GM08714 (cell line): Measurements from ENCODE around the gene NR5A2.
"Not testable (repeated sequence)": the region's sequence is repeated elsewhere in the genome, so short reads cannot be mapped to it uniquely, and the experiment has no call there.

Source experiments
- H3K4me3 ChIP-seq: fragments of 200-500 bp; sonication (Bioruptor generic); 2 replicates; pipeline ENCODE4 v1.5.1; 2014; ENCODE audit warnings: mild to moderate bottlenecking, low read length, inconsistent platforms
- ZNF274 ChIP-seq: IDR thresholded peaks from 2 replicates; pipeline ENCODE4 v1.6.1; 2012; ENCODE audit warnings: mild to moderate bottlenecking, low read depth, low read length

Gene NR5A2

DNA sequence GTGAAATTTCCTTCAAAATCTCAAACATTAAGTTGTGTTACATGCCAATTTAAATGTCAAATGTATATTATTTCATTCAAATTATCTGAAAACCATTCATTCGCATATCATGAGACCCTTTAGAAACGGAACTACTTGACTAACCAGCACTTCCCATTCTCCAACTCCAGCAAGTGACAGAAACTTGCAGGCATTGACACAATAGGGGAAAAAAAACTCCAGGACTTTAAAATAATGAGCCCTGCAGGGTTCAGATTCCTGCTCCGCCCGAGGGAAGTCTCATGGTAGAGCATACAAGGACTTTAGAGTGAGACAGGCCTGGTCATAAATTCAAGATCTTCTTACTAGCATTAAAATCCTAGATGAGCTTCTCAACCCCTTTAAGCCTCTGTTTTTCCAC, 138.9 kb downstream of the NR5A2 start:
- no peak overlapping the region for H3K4me3 ChIP-seq
- no peak for TF ChIP-seq ZNF274

DNA sequence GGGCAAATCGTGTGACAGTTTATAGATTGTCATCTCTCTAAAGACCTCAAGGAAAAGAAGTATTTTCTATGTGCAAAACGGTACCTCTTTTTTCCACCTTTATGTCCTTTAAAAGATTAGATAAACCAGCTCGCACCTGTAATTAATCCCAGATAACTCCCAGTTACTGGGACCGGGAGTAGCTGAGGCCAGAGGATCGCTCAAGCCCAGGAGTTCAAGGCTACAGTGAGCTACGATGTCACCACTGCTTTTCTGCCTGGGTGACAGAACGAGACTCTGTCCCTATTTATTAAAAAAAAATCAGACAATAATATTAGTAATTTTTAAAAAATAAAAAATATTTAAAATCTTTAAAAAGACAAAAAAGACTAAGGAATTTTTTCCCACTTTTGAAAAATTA, 141.4 kb downstream of the NR5A2 start:
- no peak for TF ChIP-seq ZNF274
- no peak overlapping the region for H3K4me3 ChIP-seq

DNA sequence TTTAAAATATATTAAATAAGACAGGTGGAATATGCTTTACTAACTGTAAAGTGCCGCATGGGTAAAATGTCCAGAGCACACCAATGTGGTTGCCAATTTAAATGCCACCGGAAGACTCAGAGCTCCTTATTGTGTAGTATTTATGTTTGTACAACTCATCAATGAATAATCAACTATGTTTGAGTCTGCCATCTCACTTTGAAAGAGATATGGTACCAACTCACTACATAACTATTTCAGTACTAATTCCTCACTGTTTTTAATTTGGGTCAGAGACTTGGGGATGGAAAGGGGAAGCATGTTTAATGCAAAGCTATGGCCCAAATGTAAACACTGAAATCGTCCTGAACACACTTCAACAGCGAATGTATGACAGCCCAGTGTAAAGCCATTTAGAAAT, 144.8 kb downstream of the NR5A2 start:
- TF ChIP-seq ZNF274 = no peak
- no peak overlapping the region for H3K4me3 ChIP-seq

DNA sequence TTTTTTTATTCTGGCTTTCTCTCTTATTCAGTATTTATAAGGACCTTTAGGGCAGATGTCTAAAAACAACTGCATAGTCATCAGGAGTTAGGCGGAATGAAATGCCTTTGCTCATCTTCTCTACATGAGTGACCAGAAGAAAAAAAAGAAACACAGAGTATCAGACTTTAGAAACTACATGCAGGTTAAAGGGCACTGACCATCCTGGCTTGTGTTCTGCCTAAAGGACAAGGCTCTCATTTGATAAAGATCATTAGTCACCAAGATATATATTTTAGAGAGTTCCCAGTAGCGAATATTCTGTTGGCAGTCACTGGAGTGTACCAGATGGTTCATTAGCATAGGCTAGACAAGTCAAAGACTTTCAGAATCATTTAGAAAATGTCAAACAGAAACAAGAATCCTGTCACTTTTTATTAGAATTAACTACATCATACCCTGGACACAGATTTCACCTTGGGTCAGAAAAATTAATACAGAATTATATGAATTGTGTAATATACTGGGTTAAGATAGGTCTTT, 145.6 kb downstream of the NR5A2 start:
- no peak for TF ChIP-seq ZNF274
- no peak overlapping the region for H3K4me3 ChIP-seq

DNA sequence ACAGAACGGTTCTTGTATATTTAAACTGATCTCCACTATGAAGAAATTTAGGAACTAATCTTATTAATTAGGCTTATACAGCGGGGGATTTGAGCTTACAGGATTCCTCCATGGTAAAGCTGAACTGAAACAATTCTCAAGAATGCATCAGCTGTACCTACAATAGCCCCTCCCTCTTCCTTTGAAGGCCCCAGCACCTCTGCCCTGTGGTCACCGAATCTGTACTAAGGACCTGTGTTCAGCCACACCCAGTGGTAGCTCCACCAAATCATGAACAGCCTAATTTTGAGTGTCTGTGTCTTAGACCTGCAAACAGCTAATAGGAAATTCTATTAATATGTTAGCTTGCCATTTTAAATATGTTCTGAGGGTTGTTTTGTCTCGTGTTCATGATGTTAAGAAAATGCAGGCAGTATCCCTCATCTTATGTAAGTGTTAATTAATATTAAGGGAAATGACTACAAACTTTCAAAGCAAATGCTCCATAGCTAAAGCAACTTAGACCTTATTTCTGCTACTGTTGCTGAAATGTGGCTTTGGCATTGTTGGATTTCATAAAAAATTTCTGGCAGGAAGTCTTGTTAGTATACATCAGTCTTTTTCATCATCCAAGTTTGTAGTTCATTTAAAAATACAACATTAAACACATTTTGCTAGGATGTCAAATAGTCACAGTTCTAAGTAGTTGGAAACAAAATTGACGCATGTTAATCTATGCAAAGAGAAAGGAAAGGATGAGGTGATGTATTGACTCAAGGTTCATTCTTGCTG, 147.2 kb downstream of the NR5A2 start:
- no peak overlapping the region for H3K4me3 ChIP-seq
- no peak for TF ChIP-seq ZNF274

DNA sequence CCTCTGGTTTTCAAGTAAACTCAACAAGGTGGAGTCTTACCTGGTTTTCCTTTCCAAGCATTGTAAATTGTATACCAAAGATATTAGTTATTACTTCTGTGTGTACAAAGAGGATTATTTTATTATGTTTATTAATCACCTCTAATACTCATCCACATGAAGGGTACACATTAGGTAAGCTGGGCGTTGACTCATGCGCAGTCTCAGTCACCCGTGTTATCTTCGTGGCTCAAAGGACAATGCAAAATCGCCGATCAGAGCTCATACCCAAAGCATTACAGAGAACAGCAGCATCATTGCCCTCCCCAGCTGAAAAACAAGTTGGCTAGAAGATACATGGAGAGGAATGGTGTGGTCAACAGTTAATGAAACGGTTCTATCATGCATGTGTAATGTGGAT, 148.7 kb downstream of the NR5A2 start:
- no peak for TF ChIP-seq ZNF274

DNA sequence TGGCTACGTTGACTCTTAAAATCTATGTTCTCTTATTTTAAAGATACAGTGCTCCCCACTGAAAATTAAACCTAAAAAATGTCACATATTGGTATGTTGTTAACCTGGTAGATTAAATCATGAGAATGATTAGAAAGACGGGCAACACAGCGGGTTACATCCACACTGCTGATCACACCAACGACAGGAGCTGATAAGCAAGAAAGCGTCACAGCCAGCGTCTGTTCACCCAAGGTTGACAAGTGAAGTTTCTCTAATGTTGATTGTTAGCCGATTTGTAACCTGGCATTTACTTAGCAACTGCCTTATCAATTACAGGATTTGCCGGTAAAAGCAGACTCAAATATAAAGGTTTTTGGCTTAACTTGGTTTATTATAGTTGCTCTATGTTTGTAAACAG, 149.3 kb downstream of the NR5A2 start:
- no peak for TF ChIP-seq ZNF274

More for the DNA sequence above, 148.7 kb downstream of the NR5A2 start:
- no peak overlapping the region for H3K4me3 ChIP-seq

DNA sequence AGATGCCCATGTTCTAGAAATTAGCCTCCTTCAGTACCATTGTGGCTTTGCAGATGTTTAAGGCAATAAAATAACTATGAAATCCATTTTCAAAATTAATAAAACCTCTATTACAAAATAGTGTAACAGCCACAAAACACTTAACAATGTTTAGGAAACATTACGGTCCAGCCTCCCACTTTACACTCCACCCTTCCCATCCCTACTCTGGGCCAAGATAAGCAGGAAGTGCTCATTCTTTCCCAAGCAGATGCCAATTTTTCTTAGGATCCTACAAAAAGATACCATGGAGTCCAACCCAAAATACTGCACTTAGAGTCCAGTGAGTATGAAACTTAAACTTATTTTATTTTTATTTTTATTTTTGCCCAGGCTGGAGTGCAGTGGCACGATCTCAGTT, 150.8 kb downstream of the NR5A2 start:
- H3K4me3 ChIP-seq = no peak overlapping the region
- TF ChIP-seq ZNF274 = no peak

More for the DNA sequence above, 149.3 kb downstream of the NR5A2 start:
- H3K4me3 ChIP-seq = no peak overlapping the region

DNA sequence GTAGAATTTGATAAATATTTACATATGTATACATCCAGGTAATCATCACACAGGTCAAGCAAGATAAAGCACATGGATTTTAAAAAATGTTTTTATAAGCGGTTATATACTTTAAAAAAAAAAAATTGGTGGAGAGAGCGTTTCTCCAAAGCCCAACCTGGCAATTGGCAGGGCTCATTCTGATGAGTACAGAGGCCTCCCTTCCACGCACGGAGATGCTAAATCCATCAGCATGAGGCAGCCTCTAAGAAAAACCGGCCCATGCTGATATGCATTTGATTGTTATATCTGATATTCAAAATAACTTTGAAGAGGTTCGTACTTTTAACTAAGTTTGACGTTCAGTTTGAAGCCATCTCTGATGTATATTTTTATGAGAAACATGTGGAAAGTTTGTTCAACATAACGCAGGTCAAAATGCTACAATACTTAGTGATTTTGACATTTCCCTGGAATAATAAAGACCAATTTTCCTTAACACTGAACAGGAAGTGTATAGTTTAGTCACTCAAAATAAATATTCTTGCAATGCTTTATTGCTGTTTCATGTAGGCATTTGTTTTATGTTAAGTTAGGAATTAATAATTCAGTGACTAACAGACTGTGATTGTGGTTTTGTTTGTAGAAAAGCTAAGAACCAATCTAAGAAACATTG, 151.7 kb downstream of the NR5A2 start:
- no peak for TF ChIP-seq ZNF274
- no peak overlapping the region for H3K4me3 ChIP-seq

DNA sequence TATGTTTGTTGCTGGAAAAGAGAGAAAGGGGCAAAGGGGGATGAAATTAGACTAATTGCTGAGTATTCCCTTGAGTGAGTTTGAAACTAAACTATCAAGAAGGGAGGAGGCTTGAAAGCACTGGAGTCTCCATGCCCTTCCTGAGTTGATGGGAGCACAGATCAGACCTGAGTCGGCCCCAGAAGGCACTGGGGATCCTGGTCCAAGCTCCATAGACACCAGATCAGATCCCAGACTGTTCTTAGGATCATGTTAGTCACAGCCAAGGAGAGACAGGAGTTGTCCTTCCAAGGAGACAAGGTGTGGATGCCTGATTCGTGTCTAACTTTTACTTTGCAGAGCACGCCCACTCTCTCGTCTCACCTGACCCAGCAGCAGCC, 152.3 kb downstream of the NR5A2 start:
- TF ChIP-seq ZNF274 = no peak
- no peak overlapping the region for H3K4me3 ChIP-seq

DNA sequence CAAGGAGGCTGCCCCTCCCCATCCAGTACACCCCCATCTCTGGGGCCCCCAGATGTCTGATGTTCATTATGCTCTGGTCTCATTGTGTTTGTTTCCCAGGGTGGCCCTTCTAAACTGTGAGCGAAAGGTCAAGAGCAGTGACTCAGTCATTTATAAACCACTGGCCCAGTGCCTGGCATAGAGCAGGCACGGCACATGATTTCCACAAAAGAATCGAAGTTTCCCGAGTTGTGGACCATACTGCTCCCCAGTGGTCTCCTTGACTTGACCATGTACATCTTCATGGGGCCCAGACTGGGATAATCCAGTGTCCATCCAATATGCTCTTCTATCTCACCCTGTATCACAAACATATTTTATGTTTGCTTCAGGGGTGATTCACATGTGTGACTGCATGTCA, 153.3 kb downstream of the NR5A2 start:
- no peak for TF ChIP-seq ZNF274

DNA sequence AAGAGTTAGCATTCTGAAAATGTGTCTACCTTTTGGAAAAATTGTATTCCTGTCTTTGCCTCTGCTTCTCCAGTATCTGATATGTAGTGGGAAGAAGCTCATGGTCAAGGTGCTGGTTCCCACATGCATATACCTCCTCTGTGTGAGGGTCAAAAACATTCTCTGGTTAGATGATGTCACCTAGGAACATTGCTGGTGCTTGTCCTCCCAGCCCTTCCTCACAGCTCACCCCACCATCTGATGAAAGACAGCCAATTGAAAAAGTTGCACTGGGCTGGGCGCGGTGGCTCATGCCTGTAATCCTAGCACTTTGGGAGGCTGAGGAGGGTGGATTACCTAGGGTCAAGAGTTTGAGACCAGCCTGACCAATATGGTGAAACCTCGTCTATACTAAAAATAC, 154.4 kb downstream of the NR5A2 start:
- no peak for TF ChIP-seq ZNF274
- no peak overlapping the region for H3K4me3 ChIP-seq

More for the DNA sequence above, 153.3 kb downstream of the NR5A2 start:
- no peak overlapping the region for H3K4me3 ChIP-seq

DNA sequence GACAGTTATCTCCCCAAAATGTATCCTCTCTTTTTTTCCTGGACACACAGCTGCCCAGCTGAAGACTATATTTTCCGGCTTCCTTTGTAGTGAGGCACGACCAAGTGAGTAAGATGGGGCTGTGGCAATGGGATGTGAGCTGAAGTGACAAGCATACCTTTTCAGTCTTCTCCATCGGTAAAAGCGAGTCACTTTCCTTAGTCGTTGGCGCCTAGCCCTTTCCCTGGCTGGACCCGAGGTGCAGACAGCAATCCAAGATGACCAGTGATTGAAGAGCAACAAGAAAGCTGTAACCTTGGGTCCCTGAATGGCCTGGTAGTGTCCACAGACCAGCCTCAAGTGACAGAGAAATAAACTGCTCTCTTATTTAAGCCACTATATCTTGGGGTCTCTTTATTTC, 155.2 kb downstream of the NR5A2 start:
- TF ChIP-seq ZNF274 = no peak
- H3K4me3 ChIP-seq = no peak overlapping the region

DNA sequence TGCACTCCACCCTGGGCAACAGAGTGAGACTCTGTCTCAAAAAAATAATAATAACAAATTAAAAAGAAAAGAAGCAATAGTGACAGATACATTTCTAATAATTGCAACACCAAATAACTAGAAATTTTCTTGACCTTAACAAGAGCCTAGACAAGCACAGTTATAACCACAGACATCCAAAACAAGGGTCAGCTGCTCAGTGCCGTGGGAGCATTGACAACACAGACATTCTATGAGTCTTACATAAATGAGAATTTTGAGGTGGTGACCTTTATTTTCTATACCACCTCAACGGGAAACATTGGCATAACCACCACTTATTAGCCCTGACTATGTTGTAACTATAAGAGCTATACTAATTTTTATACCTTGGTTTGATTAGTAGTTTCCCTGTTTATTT, 156.1 kb downstream of the NR5A2 start:
- no peak for TF ChIP-seq ZNF274
- no peak overlapping the region for H3K4me3 ChIP-seq

DNA sequence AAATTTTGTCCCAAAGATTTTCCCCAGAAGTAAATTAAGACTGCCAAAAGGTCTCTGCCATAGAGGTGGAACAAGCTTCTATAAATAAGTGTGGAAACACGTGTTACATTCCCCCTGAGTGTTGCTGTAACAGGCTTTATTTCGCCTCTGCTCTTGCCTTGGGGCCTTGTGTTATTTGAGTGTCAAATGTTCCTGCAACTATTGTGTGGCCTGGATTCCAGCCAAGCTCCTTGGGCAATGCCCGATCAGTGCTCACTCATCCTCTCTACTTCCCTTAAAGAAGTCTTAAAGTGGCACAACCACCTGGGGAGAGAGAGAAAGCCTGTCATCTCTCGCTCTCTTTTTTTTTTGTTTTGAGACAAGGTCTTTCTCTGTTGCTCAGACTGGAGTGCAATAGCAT, 156.7 kb downstream of the NR5A2 start:
- TF ChIP-seq ZNF274 = no peak
- no peak overlapping the region for H3K4me3 ChIP-seq

DNA sequence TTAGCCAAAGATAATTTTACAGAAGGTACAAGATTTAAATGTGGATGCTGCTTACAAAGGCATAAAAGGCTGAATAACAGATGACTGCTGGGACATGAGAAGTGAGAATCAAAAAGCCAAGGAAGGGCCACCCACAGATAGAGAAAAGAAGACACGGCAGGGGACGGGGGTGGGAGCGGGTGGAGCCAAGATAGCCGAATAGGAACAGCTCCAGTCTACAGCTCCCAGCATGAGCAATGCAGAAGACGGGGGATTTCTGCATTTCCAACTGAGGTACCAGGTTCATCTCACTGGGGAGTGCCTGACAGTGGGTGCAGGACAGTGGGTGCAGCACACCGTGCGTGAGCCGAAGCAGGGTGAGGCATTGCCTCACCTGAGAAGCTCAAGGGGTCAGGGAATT, 157.7 kb downstream of the NR5A2 start:
- not testable (repeated sequence) for H3K4me3 ChIP-seq

DNA sequence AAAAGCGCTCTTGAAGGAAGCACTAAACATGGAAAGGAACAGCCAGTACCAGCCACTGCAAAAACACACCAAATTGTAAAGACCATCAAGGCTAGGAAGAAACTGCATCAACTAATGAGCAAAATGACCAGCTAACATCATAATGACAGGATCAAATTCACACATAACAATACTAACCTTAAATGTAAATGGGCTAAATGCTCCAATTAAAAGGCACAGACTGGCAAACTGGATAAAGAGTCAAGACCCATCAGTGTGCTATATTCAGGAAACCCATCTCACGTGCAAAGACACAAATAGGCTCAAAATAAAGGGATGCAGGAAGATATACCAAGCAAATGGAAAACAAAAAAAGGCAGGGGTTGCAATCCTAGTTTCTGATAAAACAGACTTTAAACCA, 159.8 kb downstream of the NR5A2 start:
- H3K4me3 ChIP-seq = not testable (repeated sequence)
